Stimulated activated CD8-positive, alpha-beta memory T cell treated with anti-CD3 and anti-CD28 coated beads, Interleukin-4, amount 100 ng/mL, for 1 hour (primary cell): ENCODE results near the gene TMEM163.
"Not testable (repeated sequence)": the region's sequence is repeated elsewhere in the genome, so short reads cannot be mapped to it uniquely, and the experiment has no call there.

Experiments used
- DNase-seq, 2 donors: peaks; one replicate each; pipeline ENCODE4 v3.0.0-alpha.2; 2020; ENCODE audit warnings: low read depth in 2 of 2, low spot score in 1 of 2

The TMEM163 gene

GRCh38 chr2:134623046-134623445, 95.8 kb downstream of the TMEM163 start:
- no peak for DNase-seq

GRCh38 chr2:134621939-134622705, 96.7 kb downstream of the TMEM163 start:
- DNase-seq: no peak

GRCh38 chr2:134619250-134619649, 99.5 kb downstream of the TMEM163 start:
- no peak for DNase-seq

- DNase-seq: not testable (repeated sequence)
Observed at GRCh38 chr2:134615480-134615879, 103.3 kb downstream of the TMEM163 start.

- DNase-seq: no peak
Observed at GRCh38 chr2:134611316-134611715, 107.5 kb downstream of the TMEM163 start.

GRCh38 chr2:134610871-134611270, 107.9 kb downstream of the TMEM163 start:
- DNase-seq: no peak

- DNase-seq: no peak
Observed at GRCh38 chr2:134609924-134610513, 108.8 kb downstream of the TMEM163 start.

- DNase-seq: no peak
Observed at GRCh38 chr2:134603966-134604365, 114.8 kb downstream of the TMEM163 start.

- no peak for DNase-seq
Observed at GRCh38 chr2:134602666-134603065, 116.1 kb downstream of the TMEM163 start.

- no peak for DNase-seq
Observed at GRCh38 chr2:134601264-134601663, 117.5 kb downstream of the TMEM163 start.

- no peak for DNase-seq
Observed at GRCh38 chr2:134600208-134600607, 118.6 kb downstream of the TMEM163 start.

GRCh38 chr2:134599236-134599635, 119.6 kb downstream of the TMEM163 start:
- no peak for DNase-seq

- no peak for DNase-seq
Observed at GRCh38 chr2:134594399-134594798, 124.4 kb downstream of the TMEM163 start.

- DNase-seq: no peak
Observed at GRCh38 chr2:134593519-134593918, 125.3 kb downstream of the TMEM163 start.

- DNase-seq: no peak
Observed at GRCh38 chr2:134592377-134592776, 126.4 kb downstream of the TMEM163 start.

- no peak for DNase-seq
Observed at GRCh38 chr2:134591526-134591925, 127.3 kb downstream of the TMEM163 start.

- no peak for DNase-seq
Observed at GRCh38 chr2:134590679-134591078, 128.1 kb downstream of the TMEM163 start.

GRCh38 chr2:134589171-134590083, 129.4 kb downstream of the TMEM163 start:
- DNase-seq: not testable (repeated sequence)

GRCh38 chr2:134588556-134588955, 130.2 kb downstream of the TMEM163 start:
- no peak for DNase-seq

- DNase-seq: no peak
Observed at GRCh38 chr2:134586326-134586965, 132.4 kb downstream of the TMEM163 start.

GRCh38 chr2:134583997-134584520, 134.7 kb downstream of the TMEM163 start:
- no peak for DNase-seq
